DND-41 (cell line): ENCODE measurements around the gene TUBGCP3.
A peak's percentile ranks its signal among the peaks of the same experiment; 100 is the strongest.

Source experiments
- ATAC-seq: fragments of 200-7000 bp; cut with Tn5 transposase; 3 replicates; pipeline ENCODE4 v1.9.1; 2021; ENCODE audit warnings: low read depth; ENCODE audit not compliant: insufficient read depth
- DNase-seq: peaks from one replicate; pipeline ENCODE4 v3.0.0-alpha.2; 2020
- H2AFZ ChIP-seq: 2 replicates; pipeline ENCODE4 v1.6.0; 2012; ENCODE audit warnings: low read depth, low read length
- H3K27ac ChIP-seq: 2 replicates; pipeline ENCODE4 v1.5.1; 2012; ENCODE audit warnings: low read length, inconsistent platforms
- H3K27me3 ChIP-seq: fragments of 200-600 bp; sonication (generic); 2 replicates; pipeline ENCODE4 v1.6.0; 2012; ENCODE audit warnings: low read length, mild to moderate bottlenecking, inconsistent platforms; ENCODE audit not compliant: insufficient read depth, poor library complexity
- H3K36me3 ChIP-seq: 2 replicates; pipeline ENCODE4 v1.5.1; 2012; ENCODE audit warnings: low read length, inconsistent platforms; ENCODE audit not compliant: insufficient read depth
- H3K4me1 ChIP-seq: 2 replicates; pipeline ENCODE4 v1.5.1; 2012; ENCODE audit warnings: mild to moderate bottlenecking, low read length; ENCODE audit not compliant: insufficient read depth
- H3K4me2 ChIP-seq: 2 replicates; pipeline ENCODE4 v1.6.0; 2012; ENCODE audit warnings: mild to moderate bottlenecking, moderate library complexity, low read length, inconsistent platforms; ENCODE audit not compliant: insufficient read depth
- H3K4me3 ChIP-seq, 2 experiments: fragments of 200-600 bp in 1 of 2; shearing (Covaris generic) in 1 of 2; 2 replicates each; pipeline ENCODE4 v1.5.1; 2012 to 2016; ENCODE audit warnings: inconsistent platforms in 2 of 2, low read length in 2 of 2, mild to moderate bottlenecking in 2 of 2, low read depth in 1 of 2, moderate library complexity in 1 of 2
- H3K79me2 ChIP-seq: 2 replicates; pipeline ENCODE4 v1.6.0; 2012; ENCODE audit warnings: low read length, inconsistent platforms; ENCODE audit not compliant: insufficient read depth
- H3K9ac ChIP-seq: 2 replicates; pipeline ENCODE4 v1.6.0; 2012; ENCODE audit warnings: low read depth, mild to moderate bottlenecking, inconsistent platforms, low read length, moderate library complexity
- H3K9me3 ChIP-seq: 2 replicates; pipeline ENCODE4 v1.5.1; 2012; ENCODE audit warnings: low read length, moderate library complexity, mild to moderate bottlenecking, inconsistent platforms; ENCODE audit not compliant: insufficient read depth, severe bottlenecking
- H4K20me1 ChIP-seq: 2 replicates; pipeline ENCODE4 v1.6.0; 2012; ENCODE audit warnings: low read length; ENCODE audit not compliant: insufficient read depth
- CTCF ChIP-seq: IDR thresholded peaks from 2 replicates; pipeline ENCODE4 v1.5.1; 2012; ENCODE audit warnings: borderline replicate concordance, low read length, moderate library complexity, mild to moderate bottlenecking; ENCODE audit not compliant: poor library complexity, severe bottlenecking; ENCODE audit errors: extremely low read depth
- EZH2 ChIP-seq: IDR thresholded peaks from 3 replicates; pipeline ENCODE4 v1.6.1; 2012; ENCODE audit warnings: borderline replicate concordance, low read depth, mild to moderate bottlenecking, moderate library complexity, low read length, inconsistent platforms; ENCODE audit not compliant: severe bottlenecking

TUBGCP3 gene

DNA sequence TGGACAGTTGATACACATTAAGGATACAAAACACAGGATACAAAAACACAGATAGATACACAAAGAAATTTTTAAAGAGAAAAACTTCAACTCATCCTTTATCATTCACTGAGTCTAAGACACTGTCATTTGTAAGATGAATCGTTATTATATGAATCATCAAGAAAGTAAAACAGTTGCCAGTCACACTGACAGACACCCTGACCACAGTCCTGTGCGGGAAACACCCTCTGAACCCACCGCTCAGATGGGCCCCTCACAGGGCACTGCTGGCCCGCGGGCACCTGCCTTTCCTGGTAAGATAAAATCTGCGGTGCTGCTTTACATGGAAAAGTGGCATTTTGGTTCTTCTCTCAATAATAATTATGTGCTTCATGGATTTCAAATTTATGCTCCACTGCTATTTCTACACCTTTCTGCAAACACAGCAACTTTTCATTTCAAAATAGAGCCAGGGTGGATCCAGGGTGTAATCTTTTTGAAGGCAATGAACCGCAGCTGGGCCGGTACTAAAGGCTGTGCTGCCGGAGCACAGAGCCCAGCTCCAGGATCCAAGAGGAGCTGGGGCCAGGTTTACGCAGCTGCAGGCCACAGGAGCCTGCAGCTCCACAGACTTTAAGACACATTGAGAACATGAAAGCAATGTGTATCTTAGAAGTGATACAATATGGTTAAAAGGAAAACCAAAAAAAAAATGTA, 76.8 kb downstream of the TUBGCP3 start:
- ATAC-seq (no peak), DNase-seq (no peak)
- Histone ChIP-seq H3K27ac (no peak overlapping the region), H3K4me1 (no peaks in the 10 kb centered on the region), H3K4me2 (no peak overlapping the region), H2AFZ (no peak overlapping the region), H3K27me3 (no peaks in the 10 kb centered on the region), H3K9ac (no peak overlapping the region), H3K79me2 (no peaks in the 10 kb centered on the region), H3K9me3 (no peaks in the 10 kb centered on the region), H4K20me1 (peaks cover 14% of the 10 kb centered on the region; the same call in 1 of the 2 replicates), H3K36me3 (peaks cover 86% of the 10 kb centered on the region), H3K4me3 (no peak overlapping the region)
- no peak for TF ChIP-seq CTCF
- no peak for TF ChIP-seq EZH2

- Histone ChIP-seq H3K4me3 (no peak overlapping the region), H3K9ac (no peak overlapping the region), H2AFZ (no peak overlapping the region), H4K20me1 (peaks cover 15% of the 10 kb centered on the region; the same call in 1 of the 2 replicates), H3K4me2 (no peak overlapping the region), H3K9me3 (no peaks in the 10 kb centered on the region), H3K4me1 (no peaks in the 10 kb centered on the region), H3K36me3 (peaks cover 88% of the 10 kb centered on the region), H3K79me2 (no peaks in the 10 kb centered on the region), H3K27ac (no peak overlapping the region), H3K27me3 (no peaks in the 10 kb centered on the region)
- ATAC-seq (peak; percentile 80), DNase-seq (peak; percentile 19)
- peak; percentile 47 for TF ChIP-seq CTCF
- TF ChIP-seq EZH2: no peak
These were observed 77.8 kb downstream of the TUBGCP3 start for GRCh38 chr13:112510002-112510780.

- Histone ChIP-seq H3K4me2 (no peak overlapping the region), H3K36me3 (peaks cover 93% of the 10 kb centered on the region), H3K27me3 (no peaks in the 10 kb centered on the region), H2AFZ (no peak overlapping the region), H3K79me2 (no peaks in the 10 kb centered on the region), H3K27ac (no peak overlapping the region), H3K9ac (no peak overlapping the region), H3K9me3 (no peaks in the 10 kb centered on the region), H3K4me1 (no peaks in the 10 kb centered on the region), H4K20me1 (peaks cover 15% of the 10 kb centered on the region; the same call in 1 of the 2 replicates), H3K4me3 (no peak overlapping the region)
- ATAC-seq (no peak), DNase-seq (no peak)
- TF ChIP-seq EZH2: no peak
- TF ChIP-seq CTCF: no peak
These were observed 78.8 kb downstream of the TUBGCP3 start for GRCh38 chr13:112509190-112509589.
